Ovary (tissue), 3 donors: Measurements from ENCODE around the gene ROS1.

ENCODE experiments used
- POLR2A ChIP-seq: fragments of 450-650 bp; IDR thresholded peaks from one replicate; pipeline ENCODE4 v1.6.1; 2017; ENCODE audit warnings: antibody characterized with exemption, mild to moderate bottlenecking, moderate library complexity
- TF ChIP-seq, protein P1 (sequence below), 3 donors: fragments of 450-650 bp in 2 of 3; fragments of 200-600 bp in 1 of 3; IDR thresholded peaks; one replicate each; pipeline versions ENCODE4 v1.5.1 to v1.8.0; 2016 to 2022; ENCODE audit warnings: antibody characterized with exemption in 3 of 3, mild to moderate bottlenecking in 1 of 3
- donor health status: DM: no; HTN: no; CAD: no.

GRCh38 chr6:117338567-117338966 is 87.2 kb downstream of the ROS1 start:
- TF ChIP-seq POLR2A = no peak
- TF ChIP-seq, protein P1, sequence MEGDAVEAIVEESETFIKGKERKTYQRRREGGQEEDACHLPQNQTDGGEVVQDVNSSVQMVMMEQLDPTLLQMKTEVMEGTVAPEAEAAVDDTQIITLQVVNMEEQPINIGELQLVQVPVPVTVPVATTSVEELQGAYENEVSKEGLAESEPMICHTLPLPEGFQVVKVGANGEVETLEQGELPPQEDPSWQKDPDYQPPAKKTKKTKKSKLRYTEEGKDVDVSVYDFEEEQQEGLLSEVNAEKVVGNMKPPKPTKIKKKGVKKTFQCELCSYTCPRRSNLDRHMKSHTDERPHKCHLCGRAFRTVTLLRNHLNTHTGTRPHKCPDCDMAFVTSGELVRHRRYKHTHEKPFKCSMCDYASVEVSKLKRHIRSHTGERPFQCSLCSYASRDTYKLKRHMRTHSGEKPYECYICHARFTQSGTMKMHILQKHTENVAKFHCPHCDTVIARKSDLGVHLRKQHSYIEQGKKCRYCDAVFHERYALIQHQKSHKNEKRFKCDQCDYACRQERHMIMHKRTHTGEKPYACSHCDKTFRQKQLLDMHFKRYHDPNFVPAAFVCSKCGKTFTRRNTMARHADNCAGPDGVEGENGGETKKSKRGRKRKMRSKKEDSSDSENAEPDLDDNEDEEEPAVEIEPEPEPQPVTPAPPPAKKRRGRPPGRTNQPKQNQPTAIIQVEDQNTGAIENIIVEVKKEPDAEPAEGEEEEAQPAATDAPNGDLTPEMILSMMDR (IDR thresholded peaks at IDR 0.05) = no peak
